ENCODE data around the gene MDFIC2.

DNA sequence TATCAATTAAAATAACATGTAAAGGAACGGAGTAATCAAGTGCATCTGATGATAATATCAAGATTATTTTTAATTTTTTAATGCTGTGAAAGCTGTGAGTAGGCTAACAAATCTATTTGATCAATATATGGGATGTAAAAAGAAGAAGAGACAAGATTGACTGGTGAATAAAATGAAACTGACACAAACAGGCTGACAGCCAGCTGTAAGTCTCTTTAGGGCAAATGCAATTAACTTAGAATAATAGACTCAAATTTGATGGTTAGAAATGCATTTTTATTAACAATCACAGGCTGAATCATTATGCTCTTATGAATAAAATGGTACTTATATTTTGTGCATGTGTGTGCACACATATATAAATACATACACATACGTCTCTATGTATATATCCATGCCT lies 68.0 kb downstream of the MDFIC2 start:
- TF ChIP-seq, protein P1, sequence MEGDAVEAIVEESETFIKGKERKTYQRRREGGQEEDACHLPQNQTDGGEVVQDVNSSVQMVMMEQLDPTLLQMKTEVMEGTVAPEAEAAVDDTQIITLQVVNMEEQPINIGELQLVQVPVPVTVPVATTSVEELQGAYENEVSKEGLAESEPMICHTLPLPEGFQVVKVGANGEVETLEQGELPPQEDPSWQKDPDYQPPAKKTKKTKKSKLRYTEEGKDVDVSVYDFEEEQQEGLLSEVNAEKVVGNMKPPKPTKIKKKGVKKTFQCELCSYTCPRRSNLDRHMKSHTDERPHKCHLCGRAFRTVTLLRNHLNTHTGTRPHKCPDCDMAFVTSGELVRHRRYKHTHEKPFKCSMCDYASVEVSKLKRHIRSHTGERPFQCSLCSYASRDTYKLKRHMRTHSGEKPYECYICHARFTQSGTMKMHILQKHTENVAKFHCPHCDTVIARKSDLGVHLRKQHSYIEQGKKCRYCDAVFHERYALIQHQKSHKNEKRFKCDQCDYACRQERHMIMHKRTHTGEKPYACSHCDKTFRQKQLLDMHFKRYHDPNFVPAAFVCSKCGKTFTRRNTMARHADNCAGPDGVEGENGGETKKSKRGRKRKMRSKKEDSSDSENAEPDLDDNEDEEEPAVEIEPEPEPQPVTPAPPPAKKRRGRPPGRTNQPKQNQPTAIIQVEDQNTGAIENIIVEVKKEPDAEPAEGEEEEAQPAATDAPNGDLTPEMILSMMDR (IDR thresholded peaks at IDR 0.05; ENCODE audit: low read depth, low read length, missing input control): no peak
- TF ChIP-seq, protein P2, sequence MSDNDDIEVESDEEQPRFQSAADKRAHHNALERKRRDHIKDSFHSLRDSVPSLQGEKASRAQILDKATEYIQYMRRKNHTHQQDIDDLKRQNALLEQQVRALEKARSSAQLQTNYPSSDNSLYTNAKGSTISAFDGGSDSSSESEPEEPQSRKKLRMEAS (IDR thresholded peaks at IDR 0.05): no peak
- TF ChIP-seq GABPA (IDR thresholded peaks at IDR 0.05 in 1 of 2, conservative IDR thresholded peaks at IDR 0.05 in 1 of 2): no peak
- TF ChIP-seq RAD21 (IDR thresholded peaks at IDR 0.05): no peak
- no peak for TF ChIP-seq YY1 (IDR thresholded peaks at IDR 0.05)
- TF ChIP-seq, protein P3, sequence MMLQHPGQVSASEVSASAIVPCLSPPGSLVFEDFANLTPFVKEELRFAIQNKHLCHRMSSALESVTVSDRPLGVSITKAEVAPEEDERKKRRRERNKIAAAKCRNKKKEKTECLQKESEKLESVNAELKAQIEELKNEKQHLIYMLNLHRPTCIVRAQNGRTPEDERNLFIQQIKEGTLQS (IDR thresholded peaks at IDR 0.05): no peak
- TF ChIP-seq FOXA1 (IDR thresholded peaks at IDR 0.05): no peak
